GM10847 (cell line): ENCODE data around the gene DMPK.

Experiments used
- POLR2A ChIP-seq: IDR thresholded peaks from 2 replicates; pipeline ENCODE4 v1.6.1; 2011; ENCODE audit not compliant: insufficient read length; ENCODE audit errors: extremely low read depth

Gene DMPK

DNA sequence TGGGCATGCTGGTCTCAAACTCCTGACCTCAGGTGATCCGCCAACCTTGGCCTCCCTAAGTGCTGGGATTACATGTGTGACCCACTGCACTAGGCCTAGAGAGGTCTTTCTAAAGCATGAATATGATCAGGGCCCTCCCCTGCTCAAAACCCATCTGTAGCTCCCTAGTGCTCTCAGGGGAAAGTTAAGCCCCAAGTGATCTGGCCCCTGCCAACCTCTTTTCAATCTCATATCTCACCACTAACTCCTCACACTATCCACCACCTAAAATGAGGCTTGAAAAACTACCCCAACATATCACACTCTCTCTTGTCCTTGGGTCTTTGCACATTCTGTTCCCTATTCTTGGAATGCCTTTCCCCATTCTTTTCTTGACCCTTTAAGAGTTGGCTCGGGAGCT, 12.3 kb upstream of the DMPK start:
- no peak for TF ChIP-seq POLR2A

DNA sequence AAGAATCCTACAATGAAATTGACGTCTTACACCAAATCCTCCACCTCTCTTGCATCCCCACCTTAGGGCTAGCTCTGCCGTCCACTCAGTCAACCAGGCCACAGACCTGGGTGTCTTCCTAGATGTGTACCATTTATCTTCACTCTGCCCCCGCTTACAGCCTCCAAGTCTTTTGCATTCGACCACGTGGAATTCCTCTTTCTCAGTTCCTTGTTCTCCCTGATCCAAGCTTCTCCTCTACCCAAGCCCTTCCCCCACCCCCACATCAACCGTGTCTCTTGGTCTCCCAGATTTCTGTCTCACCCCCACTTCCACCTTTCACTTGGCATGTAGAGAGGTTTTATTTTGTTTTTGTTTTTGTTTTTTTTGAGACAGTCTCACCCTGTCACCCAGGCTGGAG, 11.6 kb upstream of the DMPK start:
- TF ChIP-seq POLR2A, result no peak

DNA sequence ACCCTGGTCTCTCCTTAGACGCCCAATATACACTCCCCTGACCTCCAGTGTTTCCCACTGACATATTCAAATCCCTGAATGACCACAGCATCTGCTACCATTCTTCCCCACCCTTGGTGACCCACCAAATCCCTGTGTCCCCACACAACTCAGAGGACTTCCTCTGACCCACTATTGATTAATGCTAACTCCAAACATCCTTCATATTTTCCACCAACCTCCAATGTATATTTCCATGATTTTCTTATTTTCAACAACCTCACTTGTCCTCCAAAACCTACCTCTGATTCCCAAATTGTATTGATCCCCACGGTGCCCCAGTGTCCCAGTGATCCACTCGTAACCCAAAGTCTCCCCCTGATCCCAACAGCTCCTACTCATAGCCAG, 10.9 kb upstream of the DMPK start:
- TF ChIP-seq POLR2A, result no peak

DNA sequence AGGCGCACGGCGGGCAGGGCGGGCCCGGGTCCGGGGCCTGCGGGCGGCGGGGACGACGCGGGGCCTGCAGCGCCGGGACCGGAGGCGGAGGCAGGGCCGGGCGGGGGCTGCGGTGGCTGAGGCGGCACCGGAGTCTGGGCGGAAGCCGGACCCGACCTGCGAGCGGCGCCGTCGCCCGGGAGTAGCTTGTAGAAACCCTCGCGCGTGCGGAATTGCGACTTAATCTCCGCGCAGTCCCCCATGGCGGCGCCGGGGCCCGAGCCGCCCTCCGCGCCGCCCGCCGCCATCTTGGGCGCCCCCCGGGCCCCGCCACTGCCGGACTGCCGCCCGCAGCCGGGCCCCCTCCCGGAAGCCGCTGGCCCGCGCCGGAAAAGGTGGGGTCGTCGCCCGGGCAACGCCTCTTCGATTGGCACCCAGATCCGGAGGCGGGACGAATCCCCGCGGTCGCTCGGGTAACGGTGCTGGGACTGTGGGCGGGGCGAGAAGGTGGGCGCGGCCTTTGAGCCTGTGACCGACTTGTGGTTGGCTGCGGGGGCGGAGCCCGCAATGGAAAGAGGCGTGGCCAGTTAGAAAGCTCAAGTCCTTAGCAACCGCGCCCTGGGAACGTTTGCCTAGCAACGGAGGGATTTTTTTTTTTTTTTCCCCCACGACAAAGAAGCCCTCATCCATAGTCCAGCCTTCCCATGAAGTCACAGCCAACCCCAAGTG, 10.3 kb upstream of the DMPK start, which contains the start of gene DMWD:
TSS of gene DMWD (minus strand) at position 376 of the 708 bp plus-strand sequence. CDS start at position 287, 89 bp downstream.
- TF ChIP-seq POLR2A, result peak; percentile 59

DNA sequence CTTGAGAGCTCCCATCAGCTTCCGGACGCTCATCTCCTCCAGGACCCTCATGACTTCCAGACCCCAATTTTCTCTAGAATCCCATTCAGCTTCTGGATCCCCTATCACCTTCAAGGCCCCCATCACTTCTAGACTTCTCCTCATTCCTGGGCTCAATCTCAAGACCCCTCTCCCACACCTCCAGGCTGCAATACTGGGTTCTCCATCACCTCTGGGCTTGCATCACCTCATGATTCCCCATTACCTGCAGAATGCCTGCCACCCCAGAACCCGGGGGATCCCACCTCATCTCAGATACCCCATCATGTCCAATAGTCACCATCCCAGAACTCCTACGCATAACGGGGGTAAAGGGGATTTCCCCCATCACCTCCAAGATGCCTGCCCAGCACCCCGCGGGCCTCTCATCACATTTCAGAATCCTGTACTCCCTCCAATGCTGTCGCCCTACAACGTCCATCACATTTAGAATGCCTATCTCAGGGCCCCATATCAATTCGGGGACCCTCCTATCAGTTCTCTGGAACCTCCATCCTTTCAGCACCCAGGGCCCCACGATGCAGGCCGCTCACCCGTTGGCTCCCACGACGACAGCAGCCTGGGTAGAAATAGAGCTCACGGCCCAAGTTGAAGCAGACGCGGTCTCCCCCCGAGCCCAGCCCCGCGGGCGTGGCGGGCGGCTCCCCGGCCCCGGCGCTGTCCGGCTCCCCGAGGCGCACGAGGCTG, 9.6 kb upstream of the DMPK start:
- no peak for TF ChIP-seq POLR2A

DNA sequence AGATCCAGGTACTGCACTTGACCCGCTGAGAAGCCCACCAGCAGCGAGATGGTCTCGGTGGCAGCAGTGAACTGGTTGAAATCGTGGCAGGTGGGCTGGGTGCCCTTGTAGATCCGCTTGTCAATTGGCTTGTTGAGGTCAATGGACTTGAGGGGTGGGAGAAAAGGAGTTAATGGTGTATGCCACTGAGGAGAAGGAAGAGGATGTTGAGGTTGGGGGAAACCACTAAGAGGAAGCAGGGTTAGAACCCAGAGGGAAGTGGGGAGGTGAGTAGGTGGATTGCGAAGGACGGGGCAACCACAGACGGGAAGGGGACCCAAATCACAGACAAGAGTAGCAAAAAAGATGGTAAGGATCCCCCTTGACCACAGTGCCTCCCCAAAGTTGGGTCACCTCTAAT, 8.7 kb upstream of the DMPK start:
- no peak for TF ChIP-seq POLR2A

DNA sequence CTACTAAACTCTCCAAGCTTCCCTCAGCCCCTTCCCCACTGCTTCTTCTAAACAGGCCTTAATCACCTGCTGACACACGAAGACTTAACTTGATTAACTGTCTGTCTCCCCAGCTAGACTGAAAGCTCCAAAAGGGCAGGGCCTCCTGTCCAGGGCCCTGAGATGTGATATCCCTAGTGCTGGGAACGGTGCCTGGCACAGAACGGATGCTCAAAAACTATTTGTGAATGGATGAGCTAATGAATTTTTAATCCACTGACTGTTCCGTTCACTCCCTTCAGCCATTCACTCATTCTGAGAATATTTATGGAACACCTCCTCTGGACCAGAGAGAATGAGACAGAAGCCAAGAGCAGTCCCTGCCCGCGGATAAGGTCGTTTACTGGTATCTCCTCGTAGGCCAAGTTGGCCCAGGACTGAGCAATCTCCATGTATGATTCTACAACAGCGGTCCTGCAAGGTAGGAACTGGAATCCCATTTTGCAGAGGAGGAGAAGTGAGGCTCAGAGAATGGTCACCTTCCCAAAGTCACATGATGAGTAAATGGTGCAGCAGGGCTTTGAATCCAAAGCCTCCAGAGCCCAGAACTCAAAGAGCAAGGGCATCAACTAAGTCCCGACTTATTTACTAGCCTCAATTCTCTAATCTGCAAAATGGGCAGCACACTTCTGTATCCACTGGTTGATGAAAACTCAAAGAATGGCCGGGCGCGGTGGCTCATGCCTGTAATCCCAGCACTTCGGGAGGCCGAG, 6.9 kb upstream of the DMPK start:
- no peak for TF ChIP-seq POLR2A

DNA sequence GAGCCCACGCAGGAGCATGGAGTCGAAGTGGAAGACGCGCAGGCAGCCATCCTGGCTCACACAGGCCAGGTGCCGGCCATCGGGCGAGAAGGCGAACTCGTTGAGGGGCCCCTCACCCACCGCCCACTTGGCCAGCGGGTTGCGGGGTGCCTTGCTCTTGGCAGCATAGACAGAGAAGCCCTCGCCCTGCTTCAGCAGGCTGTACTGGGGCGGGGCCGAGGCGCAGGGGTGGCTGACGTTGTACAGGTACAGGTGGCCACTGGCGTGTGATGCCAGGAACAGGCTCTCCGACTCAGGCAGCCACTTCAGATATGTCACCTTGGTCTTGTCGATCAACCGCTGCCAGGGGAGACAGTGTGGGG, 4.2 kb upstream of the DMPK start:
- TF ChIP-seq POLR2A, result no peak

DNA sequence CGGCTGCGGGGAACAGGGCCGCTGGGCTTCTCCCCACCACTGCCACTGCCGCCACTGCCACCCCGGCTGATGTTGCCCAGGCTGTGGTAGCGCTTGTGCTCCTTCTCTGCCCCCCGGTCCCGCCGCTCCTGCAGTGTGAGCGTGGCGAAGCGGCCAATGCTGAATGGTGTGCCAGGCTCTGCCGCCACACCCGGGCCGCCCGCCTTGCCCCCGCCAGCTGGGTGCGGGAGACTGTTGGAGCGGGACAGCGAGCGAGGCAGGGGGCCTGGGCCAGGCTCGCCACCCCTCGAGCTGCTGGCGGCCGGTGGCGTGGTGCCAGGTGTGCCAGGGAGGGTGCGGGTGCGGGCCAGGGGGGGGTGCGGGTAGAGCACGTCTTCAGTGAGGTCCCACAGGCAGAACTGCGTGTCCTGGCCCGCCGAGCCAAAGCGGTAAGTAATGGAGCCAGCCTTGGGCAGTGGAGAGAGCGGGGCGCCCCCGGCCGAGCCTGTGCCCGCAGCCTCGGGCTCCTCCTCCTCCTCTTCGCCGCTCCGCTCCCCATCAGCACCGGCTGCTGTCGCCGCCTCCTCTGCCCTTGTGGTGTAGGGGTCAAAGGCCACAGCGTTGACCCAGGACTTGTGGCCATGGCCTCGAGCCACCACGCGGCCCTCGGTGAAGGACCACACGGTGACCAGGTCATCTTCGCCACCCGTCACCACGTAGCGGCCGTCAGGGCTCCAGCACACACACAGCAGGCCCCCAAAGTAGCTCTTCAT, 3.7 kb upstream of the DMPK start:
- no peak for TF ChIP-seq POLR2A

DNA sequence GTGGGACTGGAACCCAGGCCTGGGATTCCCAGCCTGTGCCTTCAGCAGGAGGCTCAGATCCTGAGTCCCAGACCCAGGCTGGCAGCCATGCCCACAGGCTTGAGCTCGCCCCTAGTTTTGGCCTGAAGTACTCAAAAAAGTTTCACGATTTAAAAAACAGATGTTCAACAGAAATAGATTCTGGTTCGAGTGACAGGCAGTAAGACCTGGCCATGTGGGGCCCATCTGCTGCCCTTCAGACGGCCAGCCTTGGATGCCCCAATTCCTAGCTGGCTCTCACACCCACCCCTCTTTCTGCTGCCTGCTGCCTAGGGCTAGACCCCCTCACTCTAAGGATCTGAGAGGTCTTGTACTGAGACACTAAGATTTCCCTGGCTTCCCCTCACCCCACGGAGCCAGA, 2.8 kb upstream of the DMPK start:
- TF ChIP-seq POLR2A, result no peak

DNA sequence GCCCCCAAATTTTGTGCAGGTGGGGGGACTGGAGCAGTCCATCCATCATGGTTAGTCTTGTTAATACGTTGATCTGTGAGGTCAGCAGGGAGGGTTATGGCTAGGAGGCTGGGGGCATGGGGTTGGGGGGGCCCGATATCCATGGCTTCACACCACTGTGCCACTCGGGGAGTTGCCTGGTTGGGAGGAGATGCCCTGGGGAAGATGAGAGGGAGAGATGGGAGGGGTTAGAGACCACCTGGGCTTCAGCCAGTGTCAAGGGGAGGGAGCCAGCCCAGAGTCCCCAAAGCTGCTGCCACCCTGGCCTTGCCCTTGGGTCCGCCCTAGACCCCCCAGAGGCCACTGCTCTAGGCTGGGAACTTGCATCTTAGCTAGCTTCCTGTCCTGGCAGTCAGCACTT, 1.8 kb upstream of the DMPK start:
- no peak for TF ChIP-seq POLR2A

DNA sequence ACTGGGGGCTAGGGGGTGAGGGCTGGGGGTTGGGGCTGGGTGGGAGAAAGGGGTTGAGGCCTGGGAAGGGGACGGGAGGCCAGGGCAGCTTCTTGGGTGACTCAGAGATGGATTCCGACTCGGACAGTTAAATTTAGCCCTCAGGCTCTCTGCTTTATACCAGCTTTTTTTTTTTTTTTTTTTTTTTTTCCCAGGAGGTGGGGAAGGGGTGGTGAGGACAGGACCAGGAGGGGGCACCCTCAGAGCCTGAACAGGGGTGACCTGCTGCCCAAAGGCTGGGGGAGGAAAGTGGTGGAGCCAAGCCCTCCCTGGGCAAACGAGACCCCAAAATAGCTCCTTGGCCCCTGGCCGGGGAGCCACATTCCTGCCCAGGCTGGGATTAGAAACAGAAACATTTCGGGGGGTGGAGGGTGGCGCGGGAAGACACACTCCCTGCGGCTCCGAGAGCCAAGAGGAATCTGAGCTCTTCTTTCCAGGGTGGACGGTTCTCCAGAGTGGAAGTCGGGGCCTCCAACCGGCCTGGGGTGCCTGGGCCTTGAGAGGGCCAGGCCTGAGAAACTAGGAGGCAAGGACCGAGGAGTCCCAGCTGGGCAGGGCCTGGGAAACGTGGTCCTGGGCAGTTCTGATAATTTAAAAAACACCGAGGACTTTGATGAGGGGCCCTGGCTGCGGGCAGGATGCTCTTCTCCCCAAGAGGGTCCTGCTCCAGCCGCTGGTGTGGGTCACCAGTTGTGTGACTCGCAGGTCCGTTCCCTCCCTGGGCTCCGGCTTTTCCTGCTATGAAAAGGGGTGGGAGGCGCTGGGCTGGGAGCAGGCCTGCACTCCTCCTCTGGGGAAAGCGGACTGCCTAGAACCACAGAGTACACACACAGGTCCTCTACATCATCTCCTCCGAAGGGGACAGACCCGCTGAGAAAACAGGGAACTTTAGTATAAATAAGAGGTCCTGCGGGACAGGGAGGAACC, 813 bp upstream of the DMPK start:
- no peak for TF ChIP-seq POLR2A

DNA sequence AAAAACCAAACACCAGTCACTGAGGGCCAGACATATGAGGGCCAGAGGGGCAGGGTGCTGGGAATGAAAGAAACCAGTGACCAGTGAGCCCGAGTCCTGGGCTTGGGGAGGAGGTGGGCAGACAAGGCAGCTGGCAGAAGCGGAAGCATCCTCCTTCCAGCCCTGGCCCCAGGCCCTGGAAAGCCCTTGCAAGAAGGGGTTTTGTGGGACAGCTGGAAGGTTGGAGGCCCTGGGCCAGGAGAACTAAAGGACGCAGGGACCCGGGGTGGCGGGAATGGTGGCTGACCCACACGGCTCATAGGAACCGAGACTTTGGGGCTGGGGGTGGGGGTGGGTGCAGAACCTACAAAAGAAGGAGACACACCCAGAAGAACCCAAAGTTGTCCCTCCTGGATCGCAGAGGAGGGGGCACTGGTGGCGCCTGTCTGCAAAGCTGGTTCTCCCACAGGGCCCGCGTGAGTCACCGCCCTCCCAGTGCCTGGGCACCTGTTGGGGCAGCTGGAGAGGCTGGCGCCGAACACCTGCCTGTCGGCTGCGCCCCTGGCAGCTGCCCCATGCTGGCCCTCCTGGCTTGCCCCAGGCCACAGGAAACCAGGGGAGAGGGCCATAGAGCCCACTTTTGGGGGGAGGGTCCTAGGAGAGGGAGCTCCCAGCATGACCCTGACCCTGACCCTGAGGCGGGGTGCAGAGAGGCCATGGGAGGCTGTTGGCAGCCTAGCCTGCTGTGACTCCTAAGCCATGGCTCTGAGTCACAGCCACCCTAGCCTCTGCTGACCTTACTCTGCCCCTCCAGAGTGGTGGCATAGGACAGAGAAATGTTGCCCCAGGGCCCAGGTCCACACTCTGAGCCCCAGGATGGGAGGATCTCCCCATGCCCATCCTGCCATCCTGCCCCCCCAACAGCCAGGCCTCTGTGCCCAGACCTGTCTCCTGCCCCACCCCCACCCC, 802 bp downstream of the DMPK start:
- TF ChIP-seq POLR2A, result no peak
